GM12865 (cell line): ENCODE results near the gene UBXN2A.

Source experiments
- DNase-seq: peaks from one replicate; pipeline ENCODE4 v3.0.0; 2010; ENCODE audit warnings: low read depth
- H3K4me3 ChIP-seq: 2 replicates; pipeline ENCODE4 v1.5.1; 2011; ENCODE audit warnings: mild to moderate bottlenecking, low read depth, low read length, control low read depth
- CTCF ChIP-seq: IDR thresholded peaks from 2 replicates; pipeline ENCODE4 v1.5.1; 2011; ENCODE audit warnings: low read length, control low read depth, low read depth, inconsistent platforms; ENCODE audit not compliant: insufficient read depth; ENCODE audit errors: missing control alignments

UBXN2A gene

GRCh38 chr2:23924589-23925359 lies 15.5 kb upstream of the UBXN2A start:
- no peak for DNase-seq
- H3K4me3 ChIP-seq: peak overlapping the region; percentile 82
- no peak for TF ChIP-seq CTCF

- peak overlapping the region; percentile 82 for H3K4me3 ChIP-seq
- DNase-seq: peak; percentile 95
- TF ChIP-seq CTCF: no peak
Observed at GRCh38 chr2:23925702-23926289, 14.5 kb upstream of the UBXN2A start.

- no peak for DNase-seq
- TF ChIP-seq CTCF: no peak
- peak overlapping the region; percentile 82 for H3K4me3 ChIP-seq
Observed at GRCh38 chr2:23926290-23926749, 13.9 kb upstream of the UBXN2A start.

GRCh38 chr2:23926750-23927571 lies 13.3 kb upstream of the UBXN2A start, which contains the start of gene ATAD2B:
ATAD2B (minus strand) TSS chr2:23927123; CDS start chr2:23926770, 353 bp downstream.
- TF ChIP-seq CTCF: peak; percentile 82
- DNase-seq: peak; percentile 98
- peak within 1 kb of the TSS; percentile 82 for H3K4me3 ChIP-seq

- no peak for DNase-seq
- TF ChIP-seq CTCF: no peak
- no peak overlapping the region for H3K4me3 ChIP-seq
Observed at GRCh38 chr2:23934259-23934658, 6.0 kb upstream of the UBXN2A start.

GRCh38 chr2:23940718-23941620 lies 706 bp downstream of the UBXN2A start:
- no peak for TF ChIP-seq CTCF
- peak; percentile 85 for DNase-seq
- H3K4me3 ChIP-seq: peak overlapping the region; percentile 58
